GM11168 (cell line): ENCODE results near the gene ZDHHC18.
"Not testable (repeated sequence)": the region's sequence is repeated elsewhere in the genome, so short reads cannot be mapped to it uniquely, and the experiment has no call there.

Experiments
- in situ Hi-C: fragments of 300-500 bp; cut with MboI; formaldehyde crosslinking; loops from one replicate; pipeline ENCODE4 v1.12.0; 2022; ENCODE audit warnings: low sequenced_read_pairs; ENCODE audit not compliant: unreplicated experiment

Gene ZDHHC18

GRCh38 chr1:26831546-26832248, 5.2 kb downstream of the ZDHHC18 start:
- in situ Hi-C loops: no loop called here

DNA sequence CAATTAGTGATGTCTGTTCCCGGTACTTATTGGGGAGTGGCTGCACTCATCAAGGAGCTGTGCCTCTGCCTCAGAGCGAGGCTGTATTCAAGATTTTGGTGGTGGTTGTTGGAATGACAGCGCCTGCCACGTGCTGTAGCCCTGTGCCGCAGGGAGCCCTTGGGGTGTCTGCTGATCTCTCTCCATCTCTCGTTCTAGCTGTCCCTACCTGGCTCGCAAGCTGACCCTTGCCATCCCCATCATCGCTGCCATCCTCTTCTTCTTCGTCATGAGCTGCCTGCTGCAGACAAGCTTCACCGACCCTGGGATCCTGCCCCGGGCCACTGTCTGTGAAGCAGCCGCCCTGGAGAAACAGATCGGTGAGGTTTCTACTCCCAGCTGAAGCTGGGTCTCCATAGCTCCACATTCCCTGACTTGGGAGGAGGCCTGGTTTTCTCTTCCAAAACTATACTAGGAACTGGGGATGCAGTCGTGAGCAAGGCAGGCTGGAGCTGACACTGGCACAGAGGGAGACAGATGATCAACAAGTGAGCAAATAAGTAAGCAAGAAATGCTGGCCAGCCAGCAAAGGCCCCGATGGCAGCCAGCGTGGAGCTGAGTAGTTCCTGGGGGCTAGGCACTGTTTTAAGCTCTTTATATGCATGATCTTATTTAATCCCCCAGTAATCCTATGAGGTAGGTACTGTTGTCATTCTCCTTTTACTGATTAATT, 5.9 kb downstream of the ZDHHC18 start:
- in situ Hi-C loops: no loop called here

- in situ Hi-C loops: no loop called here
Observed at GRCh38 chr1:26833432-26834405, 7.2 kb downstream of the ZDHHC18 start.

- in situ Hi-C loops: not testable (repeated sequence)
Observed at GRCh38 chr1:26837665-26838064, 11.2 kb downstream of the ZDHHC18 start.

DNA sequence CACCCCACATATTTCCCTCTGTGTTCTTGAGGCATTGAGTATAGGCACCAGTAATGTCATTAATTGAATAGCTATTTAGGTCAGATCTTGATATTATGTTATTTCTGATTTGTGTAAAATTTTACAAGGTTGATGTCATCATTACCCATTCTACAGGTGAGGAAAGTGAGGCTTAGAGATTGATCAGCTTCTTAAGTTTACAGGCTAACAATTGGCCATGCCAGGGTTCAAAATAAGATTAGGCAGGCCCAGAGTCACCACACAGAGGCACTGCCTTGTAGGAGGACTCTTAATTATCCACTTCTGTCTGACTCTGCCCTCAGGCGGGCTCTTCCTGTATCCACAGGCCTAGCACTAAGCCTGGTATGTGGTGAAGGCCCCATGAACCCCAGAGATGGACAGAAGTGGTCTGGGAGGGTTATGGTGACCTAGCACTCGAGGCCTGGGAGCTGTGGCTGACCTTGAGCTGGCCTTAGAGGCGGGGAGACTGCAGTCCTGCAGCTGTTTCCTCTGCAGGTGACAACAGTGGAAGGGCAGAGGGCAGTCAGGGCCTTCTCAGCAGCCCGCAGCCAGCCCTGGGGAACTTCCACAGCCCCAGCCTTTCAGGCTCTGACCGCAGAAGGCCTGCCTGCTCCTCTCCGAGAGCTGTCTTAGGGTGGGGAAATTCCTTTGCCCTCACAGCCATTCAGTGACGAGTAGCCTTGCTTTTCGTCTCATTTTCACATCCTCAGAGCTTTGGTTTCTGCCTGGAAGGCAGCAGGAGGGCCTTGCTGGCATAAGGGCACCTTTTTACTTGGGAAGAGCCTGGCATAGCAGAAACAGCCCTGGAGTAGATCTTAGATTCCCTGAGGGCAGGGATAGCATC, 12.2 kb downstream of the ZDHHC18 start:
- in situ Hi-C loops: no loop called here

DNA sequence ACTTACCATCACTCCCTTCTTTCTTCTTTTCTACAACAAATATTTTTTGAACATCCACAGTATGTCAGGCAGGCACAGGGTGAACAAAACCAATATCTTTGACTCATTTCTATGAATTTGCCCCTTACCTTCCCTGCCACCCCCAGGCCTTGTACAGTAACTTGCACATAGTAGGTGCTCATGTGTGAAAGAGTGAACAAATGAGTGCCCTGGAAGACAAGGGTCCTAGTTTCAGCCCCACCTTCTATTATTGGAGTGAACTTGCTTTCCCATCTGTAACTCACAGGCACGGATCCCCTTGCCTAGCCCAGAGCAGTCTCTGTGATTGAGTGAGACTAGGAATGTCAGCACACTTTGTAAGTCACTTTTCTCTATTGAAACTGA, 12.8 kb downstream of the ZDHHC18 start:
- in situ Hi-C loops: no loop called here

DNA sequence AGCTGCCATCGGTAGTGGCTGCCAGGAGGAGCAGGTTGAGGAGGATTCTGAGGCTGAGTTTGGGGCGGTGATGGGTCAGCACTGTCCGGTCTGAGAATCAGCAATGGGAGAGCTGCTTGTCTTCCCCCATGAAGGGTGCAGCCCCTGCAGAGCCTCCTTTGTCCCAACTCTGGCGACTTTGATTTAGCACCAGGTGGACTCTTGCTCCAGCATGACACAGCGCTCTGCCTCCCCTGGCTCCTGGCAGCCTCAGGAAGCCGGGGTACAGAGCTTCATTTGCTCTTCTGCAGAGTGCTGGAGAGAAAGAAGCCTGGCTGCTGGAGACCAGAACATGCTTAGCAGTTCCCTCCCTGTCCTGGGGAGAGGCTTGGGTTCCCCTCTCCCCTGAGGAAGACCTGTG, 13.3 kb downstream of the ZDHHC18 start:
- in situ Hi-C loops: no loop called here

- in situ Hi-C loops: no loop called here
Observed at GRCh38 chr1:26844424-26845196, 18.1 kb downstream of the ZDHHC18 start.

- in situ Hi-C loops: not testable (repeated sequence)
Observed at GRCh38 chr1:26847826-26848225, 21.3 kb downstream of the ZDHHC18 start.

- in situ Hi-C loops: no loop called here
Observed at GRCh38 chr1:26848499-26848898, 22.0 kb downstream of the ZDHHC18 start.

- in situ Hi-C loops: no loop called here
Observed at GRCh38 chr1:26848941-26849774, 22.7 kb downstream of the ZDHHC18 start.

DNA sequence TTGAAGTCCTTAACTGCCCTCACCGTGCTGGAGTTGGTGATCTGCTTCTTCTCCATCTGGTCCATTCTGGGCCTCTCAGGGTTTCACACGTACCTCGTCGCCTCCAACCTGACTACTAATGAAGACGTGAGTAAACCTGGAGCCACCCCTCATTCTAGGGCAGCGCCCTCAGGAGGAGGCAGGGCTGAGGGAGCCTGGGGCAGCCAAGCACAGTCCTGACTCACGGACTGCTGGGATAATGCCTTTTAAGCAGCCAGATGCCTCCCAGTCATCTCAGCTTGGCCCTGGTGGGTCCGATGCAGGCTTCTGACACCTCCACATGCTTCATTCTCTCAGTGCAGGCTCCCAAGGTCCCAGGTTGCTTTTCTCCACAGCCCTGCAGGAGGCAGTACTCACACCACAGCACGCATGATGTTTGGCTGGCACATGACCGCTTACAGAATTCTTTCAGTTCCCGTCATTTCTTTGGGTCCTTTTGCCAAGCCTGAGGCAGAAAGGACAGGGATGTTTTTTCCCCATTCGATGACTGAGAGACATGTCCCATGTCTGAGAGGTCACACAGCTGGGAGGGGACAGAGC, 24.7 kb downstream of the ZDHHC18 start:
- in situ Hi-C loops: no loop called here

GRCh38 chr1:26852701-26853100, 26.2 kb downstream of the ZDHHC18 start:
- in situ Hi-C loops: no loop called here

GRCh38 chr1:26853156-26853555, 26.7 kb downstream of the ZDHHC18 start:
- in situ Hi-C loops: no loop called here

GRCh38 chr1:26853600-26853999, 27.1 kb downstream of the ZDHHC18 start:
- in situ Hi-C loops: no loop called here

- in situ Hi-C loops: no loop called here
Observed at GRCh38 chr1:26854906-26855305, 28.4 kb downstream of the ZDHHC18 start.

DNA sequence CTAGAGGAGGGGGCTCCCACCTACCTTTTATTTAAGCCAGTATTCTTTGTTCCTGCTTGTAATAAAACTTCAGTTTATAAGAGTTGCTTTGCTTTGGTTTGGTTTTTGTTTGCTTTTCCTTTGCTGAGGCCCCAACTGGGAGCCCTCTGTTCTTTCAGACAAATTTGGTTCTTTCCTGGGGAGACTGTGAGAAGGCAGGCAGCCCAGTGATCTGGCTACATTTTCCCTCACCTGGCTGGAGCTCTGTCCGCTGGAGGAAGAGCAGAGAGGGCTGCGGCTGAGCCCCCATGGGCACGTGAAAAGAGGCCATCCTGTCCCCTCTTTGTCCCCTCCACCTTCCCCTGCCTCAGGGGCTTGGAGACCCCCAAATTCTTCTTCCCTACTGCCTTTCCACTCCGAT, 29.1 kb downstream of the ZDHHC18 start:
- in situ Hi-C loops: no loop called here

DNA sequence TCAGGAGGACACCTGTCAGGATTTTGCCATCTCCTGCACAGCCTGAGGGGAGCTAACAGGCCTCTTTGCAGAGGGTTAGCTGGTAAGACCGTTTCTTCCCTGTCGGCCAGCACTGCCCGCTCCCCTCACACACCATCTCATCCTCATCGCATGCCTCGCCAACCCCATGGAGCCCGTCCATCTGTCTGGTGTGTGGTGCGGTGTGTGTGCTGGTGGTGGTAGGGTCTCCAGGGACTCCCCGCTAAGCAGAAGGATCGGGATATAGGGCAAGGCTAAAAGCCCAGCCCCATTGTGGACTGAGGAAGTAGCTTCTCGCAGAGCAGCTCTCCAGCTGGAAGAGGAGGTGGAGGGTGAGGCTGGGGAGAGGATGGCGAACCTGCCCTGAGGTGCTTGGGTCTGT, 29.7 kb downstream of the ZDHHC18 start:
- in situ Hi-C loops: no loop called here
